Gastroesophageal sphincter (tissue), 4 donors: Measurements from ENCODE around the gene PBX1. TPM values are rescaled to one million over a fixed set of nuclear protein-coding genes. Genes with fewer than 3 reads are reported as not detected.

Experiments used
- ATAC-seq: fragments of 150-250 bp; one replicate; pipeline ENCODE4 v1.9.1; 2016; ENCODE audit warnings: mild to moderate bottlenecking, moderate library complexity
- H3K27ac ChIP-seq, 4 donors: fragments of 200-600 bp; sonication (generic) in 3 of 4; 1 replicate in 3 of 4; 2 replicates in 1 of 4; pipeline ENCODE4 v1.5.1; 2016 to 2019
- H3K27me3 ChIP-seq: fragments of 200-600 bp; sonication (generic); one replicate; pipeline ENCODE4 v1.5.1; 2019
- H3K36me3 ChIP-seq, 2 donors: fragments of 200-600 bp; sonication (generic); one replicate each; pipeline ENCODE4 v1.5.1; 2019; ENCODE audit warnings: control low read depth in 1 of 2
- H3K4me1 ChIP-seq, 3 donors: fragments of 200-600 bp; sonication (generic); 1 replicate in 2 of 3; 2 replicates in 1 of 3; pipeline ENCODE4 v1.5.1; 2016 to 2019; ENCODE audit warnings: control low read depth in 2 of 3
- H3K4me3 ChIP-seq, 2 donors: fragments of 200-600 bp; sonication (generic); one replicate each; pipeline ENCODE4 v1.5.1; 2019; ENCODE audit warnings: mild to moderate bottlenecking in 1 of 2, moderate library complexity in 1 of 2
- H3K9me3 ChIP-seq, 3 donors: fragments of 200-600 bp; sonication (generic); one replicate each; pipeline ENCODE4 v1.5.1; 2017 to 2019; ENCODE audit warnings: control low read depth in 2 of 3
- EP300 ChIP-seq: sonication (generic); formaldehyde crosslinking; IDR thresholded peaks from one replicate; pipeline ENCODE4 v1.6.1; 2017; ENCODE audit warnings: antibody characterized with exemption, mild to moderate bottlenecking
- POLR2A ChIP-seq, 2 donors: fragments of 450-650 bp; IDR thresholded peaks; one replicate each; pipeline ENCODE4 v1.6.1; 2017; ENCODE audit warnings: antibody characterized with exemption in 2 of 2, mild to moderate bottlenecking in 2 of 2, moderate library complexity in 1 of 2
- POLR2AphosphoS5 ChIP-seq: sonication (generic); formaldehyde crosslinking; IDR thresholded peaks from one replicate; pipeline ENCODE4 v1.6.1; 2017; ENCODE audit warnings: antibody characterized with exemption
- WGBS, 2 donors: methylation state at CpG; one replicate each; pipeline ENCODE4 v1.1.5; 2018; ENCODE audit warnings: low coverage in 1 of 2; 5-methylcytosine and 5-hydroxymethylcytosine counted together
- total RNA-seq, 4 donors: library from RNA; depleted of rRNA; stranded (reverse); fragments of >200 nt; gene quantifications; one replicate each; pipeline ENCODE4 v1.1.0, GENCODE V29; 2016
- TF ChIP-seq, protein P1 (sequence below), 4 experiments: fragments of 200-600 bp in 2 of 4; fragments of 450-650 bp in 2 of 4; sonication (generic) in 1 of 4; IDR thresholded peaks; one replicate each; pipeline ENCODE4 v1.5.1; 2017 to 2019; ENCODE audit warnings: antibody characterized with exemption in 4 of 4, mild to moderate bottlenecking in 2 of 4, moderate library complexity in 2 of 4

Gene PBX1
- total RNA-seq, 4 donors from 2014 or later: 75.8 to 177 (median 140) TPM

- WGBS, 2 donors: 66 to 73% methylated on average over 4 to 5 of the region's 5 CpGs
- Histone ChIP-seq H3K27me3 (no peaks in the 10 kb centered on the region), H3K4me3 (no peak overlapping the region), H3K36me3 (no peaks in the 10 kb centered on the region), H3K27ac (peak overlapping the region in 3 of 4 donors; percentile 21 to 64 (median 29)), H3K4me1 (peaks cover 5 to 96% (median 10%) of the 10 kb centered on the region in 3 donors), H3K9me3 (no peaks in the 10 kb centered on the region)
- TF ChIP-seq POLR2AphosphoS5 (no peak), EP300 (no peak), POLR2A (IDR thresholded peaks at IDR 0.05) (no peak)
- TF ChIP-seq, protein P1, sequence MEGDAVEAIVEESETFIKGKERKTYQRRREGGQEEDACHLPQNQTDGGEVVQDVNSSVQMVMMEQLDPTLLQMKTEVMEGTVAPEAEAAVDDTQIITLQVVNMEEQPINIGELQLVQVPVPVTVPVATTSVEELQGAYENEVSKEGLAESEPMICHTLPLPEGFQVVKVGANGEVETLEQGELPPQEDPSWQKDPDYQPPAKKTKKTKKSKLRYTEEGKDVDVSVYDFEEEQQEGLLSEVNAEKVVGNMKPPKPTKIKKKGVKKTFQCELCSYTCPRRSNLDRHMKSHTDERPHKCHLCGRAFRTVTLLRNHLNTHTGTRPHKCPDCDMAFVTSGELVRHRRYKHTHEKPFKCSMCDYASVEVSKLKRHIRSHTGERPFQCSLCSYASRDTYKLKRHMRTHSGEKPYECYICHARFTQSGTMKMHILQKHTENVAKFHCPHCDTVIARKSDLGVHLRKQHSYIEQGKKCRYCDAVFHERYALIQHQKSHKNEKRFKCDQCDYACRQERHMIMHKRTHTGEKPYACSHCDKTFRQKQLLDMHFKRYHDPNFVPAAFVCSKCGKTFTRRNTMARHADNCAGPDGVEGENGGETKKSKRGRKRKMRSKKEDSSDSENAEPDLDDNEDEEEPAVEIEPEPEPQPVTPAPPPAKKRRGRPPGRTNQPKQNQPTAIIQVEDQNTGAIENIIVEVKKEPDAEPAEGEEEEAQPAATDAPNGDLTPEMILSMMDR (IDR thresholded peaks at IDR 0.05): no peak
- no peak for ATAC-seq
Observed at GRCh38 chr1:164667600-164667999, 108.6 kb downstream of the PBX1 start.

GRCh38 chr1:164668491-164669400 lies 109.8 kb downstream of the PBX1 start:
- H3K27me3 ChIP-seq: no peaks in the 10 kb centered on the region
- no peak overlapping the region for H3K4me3 ChIP-seq
- H3K4me1 ChIP-seq: peaks cover 5 to 96% (median 10%) of the 10 kb centered on the region in 3 donors
- no peaks in the 10 kb centered on the region for H3K36me3 ChIP-seq
- no peak for ATAC-seq
- H3K9me3 ChIP-seq: no peaks in the 10 kb centered on the region
- H3K27ac ChIP-seq: peak overlapping the region in 2 of 4 donors; percentile 29 to 64
- WGBS, 2 donors: 79 to 85% methylated on average over 6 to 18 of the region's 20 CpGs
- no peak for TF ChIP-seq POLR2A (IDR thresholded peaks at IDR 0.05)
- TF ChIP-seq, protein P1 (IDR thresholded peaks at IDR 0.05): no peak
- TF ChIP-seq EP300: no peak
- TF ChIP-seq POLR2AphosphoS5: no peak

DNA sequence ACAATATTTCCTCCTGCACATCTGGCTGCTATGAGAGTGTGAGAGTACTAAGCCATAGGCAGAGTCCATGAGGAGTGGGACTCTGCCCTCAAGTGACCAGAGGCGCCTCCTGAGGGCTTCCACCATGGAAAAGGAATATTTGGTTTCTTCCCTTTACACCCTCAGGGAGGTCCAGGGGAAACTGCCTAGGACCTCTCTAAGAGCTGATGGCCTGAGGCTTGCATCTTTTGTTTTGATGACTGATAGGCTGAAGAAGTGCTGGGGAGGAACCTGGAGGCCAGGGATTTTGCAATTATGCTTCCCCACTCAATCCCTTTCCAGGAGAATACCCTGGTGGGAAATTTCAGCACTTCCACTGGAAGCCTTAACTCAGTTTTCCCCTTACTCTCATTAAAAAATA lies 111.0 kb downstream of the PBX1 start:
- peak overlapping the region; percentile 22 to 68 (median 46) for H3K27ac ChIP-seq
- TF ChIP-seq, protein P1 (IDR thresholded peaks at IDR 0.05): no peak
- TF ChIP-seq POLR2AphosphoS5: no peak
- TF ChIP-seq EP300: no peak
- no peak for TF ChIP-seq POLR2A (IDR thresholded peaks at IDR 0.05)
- H3K36me3 ChIP-seq: no peaks in the 10 kb centered on the region
- H3K27me3 ChIP-seq: no peaks in the 10 kb centered on the region
- H3K4me1 ChIP-seq: peaks cover 10 to 97% (median 10%) of the 10 kb centered on the region in 3 donors
- H3K9me3 ChIP-seq: no peaks in the 10 kb centered on the region
- 100% methylated on average over 1 of the region's 1 CpG; no CpG with 5 or more reads in 1 of the 2 donors for WGBS, 2 donors
- no peak overlapping the region for H3K4me3 ChIP-seq
- no peak for ATAC-seq

DNA sequence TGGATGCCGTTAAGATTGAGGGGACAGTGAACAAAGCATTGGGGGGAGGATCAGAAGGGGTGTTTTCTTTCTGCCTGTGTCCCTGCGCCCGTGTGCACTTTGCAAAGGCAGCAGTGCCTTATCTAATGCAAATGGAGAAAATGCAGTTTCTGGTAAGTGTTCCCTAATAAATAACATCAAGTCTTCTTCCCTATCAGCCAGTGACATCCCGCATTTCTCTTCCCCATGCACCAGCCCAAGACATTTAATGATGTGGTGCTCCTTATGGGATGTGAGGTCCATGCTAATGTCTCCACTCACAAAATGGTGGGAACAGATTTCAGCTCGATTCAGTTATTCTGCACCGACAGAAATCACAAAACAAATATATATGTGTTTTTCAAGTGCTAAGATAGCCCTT lies 111.8 kb downstream of the PBX1 start:
- H3K9me3 ChIP-seq: no peaks in the 10 kb centered on the region
- no peak for ATAC-seq
- peak overlapping the region in 3 of 4 donors; percentile 22 to 68 (median 64) for H3K27ac ChIP-seq
- no peaks in the 10 kb centered on the region for H3K27me3 ChIP-seq
- WGBS, 2 donors: 51 to 67% methylated on average over 4 to 6 of the region's 6 CpGs
- no peak overlapping the region for H3K4me3 ChIP-seq
- TF ChIP-seq, protein P1 (IDR thresholded peaks at IDR 0.05): no peak
- TF ChIP-seq POLR2A (IDR thresholded peaks at IDR 0.05) (no peak), POLR2AphosphoS5 (no peak), EP300 (no peak)
- H3K36me3 ChIP-seq: no peaks in the 10 kb centered on the region
- peaks cover 12 to 97% (median 15%) of the 10 kb centered on the region in 3 donors for H3K4me1 ChIP-seq
